Measurements from ENCODE around the gene TAF4. TPM values are rescaled to one million over a fixed set of nuclear protein-coding genes. Genes with fewer than 3 reads are reported as not detected.

The TAF4 gene
- total RNA-seq, 1 experiment from 2014 or later: 94.9 TPM

DNA sequence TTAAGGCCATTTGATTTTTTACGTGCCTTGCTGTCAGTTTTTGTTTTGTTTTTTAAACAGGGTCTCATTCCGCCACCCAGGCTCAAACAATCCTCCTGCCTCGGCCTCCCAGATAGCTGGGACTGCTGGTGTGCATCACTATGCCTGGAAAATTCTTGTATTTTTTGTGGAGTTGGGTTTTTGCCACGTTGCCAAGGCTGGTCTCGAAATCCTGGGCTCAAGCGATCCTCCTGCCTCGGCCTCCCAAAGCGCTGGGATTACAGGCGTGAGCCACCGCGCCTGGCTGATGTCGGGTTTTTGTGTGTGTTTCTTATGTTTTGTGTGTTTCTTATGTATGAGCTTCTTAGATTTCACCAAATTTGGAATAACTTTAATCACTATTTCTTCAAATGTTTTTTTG is 104.8 kb downstream of the TAF4 start:
- no peaks in the 10 kb centered on the region for H3K36me3 ChIP-seq (ENCODE audit: control insufficient read depth, insufficient read depth, low read length)
- no peaks in the 10 kb centered on the region for H3K27me3 Mint-ChIP-seq (ENCODE audit: insufficient read depth, unreplicated experiment)
- no peaks in the 10 kb centered on the region for H3K9me3 Mint-ChIP-seq (ENCODE audit: unreplicated experiment)
- peaks cover 6% of the 10 kb centered on the region for H3K36me3 Mint-ChIP-seq (ENCODE audit: insufficient read depth, unreplicated experiment)
- H3K4me1 Mint-ChIP-seq (ENCODE audit: low read depth, unreplicated experiment): peaks cover 13% of the 10 kb centered on the region
- peak in 1 of 2 experiments; percentile 17 for DNase-seq
- H3K4me3 Mint-ChIP-seq (ENCODE audit: unreplicated experiment): no peak overlapping the region
- POLR2A ChIA-PET: no interaction called here
- H3K4me3 ChIP-seq (ENCODE audit: low read depth, low read length): no peak overlapping the region
- intact Hi-C loops (cut with micrococcal nuclease; ENCODE audit: unreplicated experiment): no loop called here
- H3K9me3 ChIP-seq: no peaks in the 10 kb centered on the region
- CTCF ChIA-PET: no interaction called here
- TF ChIP-seq, protein P1, sequence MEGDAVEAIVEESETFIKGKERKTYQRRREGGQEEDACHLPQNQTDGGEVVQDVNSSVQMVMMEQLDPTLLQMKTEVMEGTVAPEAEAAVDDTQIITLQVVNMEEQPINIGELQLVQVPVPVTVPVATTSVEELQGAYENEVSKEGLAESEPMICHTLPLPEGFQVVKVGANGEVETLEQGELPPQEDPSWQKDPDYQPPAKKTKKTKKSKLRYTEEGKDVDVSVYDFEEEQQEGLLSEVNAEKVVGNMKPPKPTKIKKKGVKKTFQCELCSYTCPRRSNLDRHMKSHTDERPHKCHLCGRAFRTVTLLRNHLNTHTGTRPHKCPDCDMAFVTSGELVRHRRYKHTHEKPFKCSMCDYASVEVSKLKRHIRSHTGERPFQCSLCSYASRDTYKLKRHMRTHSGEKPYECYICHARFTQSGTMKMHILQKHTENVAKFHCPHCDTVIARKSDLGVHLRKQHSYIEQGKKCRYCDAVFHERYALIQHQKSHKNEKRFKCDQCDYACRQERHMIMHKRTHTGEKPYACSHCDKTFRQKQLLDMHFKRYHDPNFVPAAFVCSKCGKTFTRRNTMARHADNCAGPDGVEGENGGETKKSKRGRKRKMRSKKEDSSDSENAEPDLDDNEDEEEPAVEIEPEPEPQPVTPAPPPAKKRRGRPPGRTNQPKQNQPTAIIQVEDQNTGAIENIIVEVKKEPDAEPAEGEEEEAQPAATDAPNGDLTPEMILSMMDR (IDR thresholded peaks at IDR 0.05; ENCODE audit: insufficient read depth in 1 of 2, low read depth in 1 of 2, low read length in 1 of 2, severe bottlenecking in 1 of 2, unreplicated experiment in 1 of 2): no peak
- BruUV-seq (replicated peaks): no TSS peak
- no peak overlapping the region for H3K27ac Mint-ChIP-seq (ENCODE audit: unreplicated experiment)
- H3K27me3 ChIP-seq (replicated peaks; ENCODE audit: control insufficient read depth, insufficient read depth, low read length): no peaks in the 10 kb centered on the region
- peaks cover 15% of the 10 kb centered on the region for H3K4me1 ChIP-seq

DNA sequence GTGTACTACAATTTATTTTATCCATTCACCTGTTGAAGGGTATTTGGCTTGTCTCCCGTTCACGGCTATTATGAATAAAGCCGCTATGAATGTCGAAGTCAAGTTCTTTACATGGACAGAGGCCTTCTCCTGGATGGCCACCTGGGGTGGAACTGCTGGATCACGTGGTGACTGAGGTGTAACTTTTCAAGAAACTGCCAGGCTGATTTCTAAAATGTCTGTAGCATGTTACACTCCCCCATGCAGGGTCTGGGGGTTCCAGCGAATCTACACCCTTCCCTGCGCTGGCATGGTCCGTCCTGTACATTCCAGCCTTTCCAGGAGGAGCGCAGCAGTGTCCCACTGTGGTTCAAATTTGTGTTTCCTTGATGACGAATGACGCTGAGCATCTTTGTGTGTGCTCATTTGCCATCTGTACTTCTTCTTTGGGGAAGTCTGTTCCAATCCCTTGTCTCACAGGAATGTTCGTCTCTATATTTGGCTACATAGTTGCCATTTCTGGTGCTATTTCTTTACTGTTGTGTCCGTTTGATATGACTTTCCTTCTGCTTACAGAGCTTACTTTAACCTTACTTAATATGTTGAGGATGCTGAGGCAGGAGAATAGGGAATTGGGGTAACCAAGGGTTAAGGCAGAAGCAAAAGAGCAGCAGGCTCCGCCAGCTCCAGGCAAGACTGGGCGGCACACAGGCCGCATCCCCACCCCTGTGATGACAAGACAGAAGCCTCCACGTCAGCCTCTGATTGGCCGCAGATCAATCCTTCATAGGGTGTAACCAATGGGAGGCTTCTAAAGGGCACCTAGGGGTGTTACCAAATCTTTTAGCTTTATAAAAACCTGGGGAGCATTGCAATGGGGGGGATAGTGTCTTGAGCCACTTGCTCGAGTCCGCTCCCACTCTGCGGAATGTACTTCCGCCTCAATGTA is 106.6 kb downstream of the TAF4 start:
- no peak overlapping the region for H3K27ac Mint-ChIP-seq (ENCODE audit: unreplicated experiment)

DNA sequence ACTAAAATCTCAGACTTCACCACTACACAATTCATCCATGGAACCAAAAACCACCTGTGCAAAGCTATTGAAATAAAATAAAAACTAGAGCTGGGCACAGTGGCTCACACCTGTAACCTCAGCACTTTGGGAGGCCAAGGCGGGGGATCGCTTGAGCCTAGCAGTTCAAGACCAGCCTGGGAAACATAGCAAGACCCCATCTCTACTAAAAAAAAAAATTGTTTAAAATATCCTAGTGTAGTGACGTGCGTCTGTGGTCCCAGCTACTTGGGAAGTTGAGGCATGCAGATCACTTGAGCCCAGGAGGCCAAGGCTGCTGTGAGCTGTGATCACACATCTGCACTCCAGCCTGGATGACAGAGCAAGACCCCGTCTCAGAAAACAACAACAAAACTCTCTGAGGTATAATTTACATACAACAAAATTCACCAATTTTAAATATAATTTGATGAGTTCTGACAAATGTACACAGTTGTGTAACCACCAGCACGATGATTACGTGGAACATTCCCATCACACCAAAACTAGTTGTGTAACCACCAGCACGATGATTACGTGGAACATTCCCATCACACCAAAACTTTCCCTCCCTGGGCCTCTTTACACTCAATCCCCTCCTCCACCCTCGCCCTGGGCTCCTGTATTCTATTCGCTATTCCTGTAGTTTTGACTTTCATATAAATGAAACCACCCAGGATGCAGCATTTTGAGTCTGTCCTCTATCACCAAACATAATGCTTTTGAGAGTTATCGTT is 107.5 kb downstream of the TAF4 start:
- intact Hi-C loops (cut with micrococcal nuclease; ENCODE audit: unreplicated experiment): no loop called here
- Mint-ChIP-seq H3K9me3 (ENCODE audit: unreplicated experiment) (no peaks in the 10 kb centered on the region), H3K27ac (ENCODE audit: unreplicated experiment) (no peak overlapping the region), H3K4me3 (ENCODE audit: unreplicated experiment) (no peak overlapping the region), H3K27me3 (ENCODE audit: insufficient read depth, unreplicated experiment) (no peaks in the 10 kb centered on the region), H3K36me3 (ENCODE audit: insufficient read depth, unreplicated experiment) (peaks cover 6% of the 10 kb centered on the region), H3K4me1 (ENCODE audit: low read depth, unreplicated experiment) (peaks cover 24% of the 10 kb centered on the region)
- CTCF ChIA-PET: no interaction called here
- TF ChIP-seq, protein P1 (IDR thresholded peaks at IDR 0.05; ENCODE audit: insufficient read depth in 1 of 2, low read depth in 1 of 2, low read length in 1 of 2, severe bottlenecking in 1 of 2, unreplicated experiment in 1 of 2): no peak
- Histone ChIP-seq H3K4me3 (ENCODE audit: low read depth, low read length) (no peak overlapping the region), H3K27me3 (replicated peaks; ENCODE audit: control insufficient read depth, insufficient read depth, low read length) (no peaks in the 10 kb centered on the region), H3K9me3 (no peaks in the 10 kb centered on the region), H3K4me1 (peaks cover 23% of the 10 kb centered on the region), H3K36me3 (ENCODE audit: control insufficient read depth, insufficient read depth, low read length) (no peaks in the 10 kb centered on the region)
- POLR2A ChIA-PET: no interaction called here
- no TSS peak for BruUV-seq (replicated peaks)
- peak in 1 of 2 experiments; percentile 29 for DNase-seq

More for the DNA sequence above, 106.6 kb downstream of the TAF4 start:
- H3K4me3 ChIP-seq (ENCODE audit: low read depth, low read length): no peak overlapping the region
- H3K27me3 ChIP-seq (replicated peaks; ENCODE audit: control insufficient read depth, insufficient read depth, low read length): no peaks in the 10 kb centered on the region
- H3K36me3 Mint-ChIP-seq (ENCODE audit: insufficient read depth, unreplicated experiment): peaks cover 6% of the 10 kb centered on the region
- ChIA-PET CTCF (interaction anchor here (0.6 kb wide), 1 partner anchor 45 kb away, joined by 3 read pairs; no protein-coding TSS in a partner anchor), POLR2A (no interaction called here)
- intact Hi-C loops (cut with micrococcal nuclease; ENCODE audit: unreplicated experiment): no loop called here
- no peaks in the 10 kb centered on the region for H3K27me3 Mint-ChIP-seq (ENCODE audit: insufficient read depth, unreplicated experiment)
- no peak overlapping the region for H3K4me3 Mint-ChIP-seq (ENCODE audit: unreplicated experiment)
- H3K4me1 Mint-ChIP-seq (ENCODE audit: low read depth, unreplicated experiment): peaks cover 24% of the 10 kb centered on the region
- no peaks in the 10 kb centered on the region for H3K36me3 ChIP-seq (ENCODE audit: control insufficient read depth, insufficient read depth, low read length)
- H3K4me1 ChIP-seq: peaks cover 23% of the 10 kb centered on the region
- peak; percentile 62 to 77 for DNase-seq
- no peaks in the 10 kb centered on the region for H3K9me3 Mint-ChIP-seq (ENCODE audit: unreplicated experiment)
- H3K9me3 ChIP-seq: no peaks in the 10 kb centered on the region
- BruUV-seq (replicated peaks): no TSS peak
- TF ChIP-seq, protein P1 (IDR thresholded peaks at IDR 0.05; ENCODE audit: insufficient read depth in 1 of 2, low read depth in 1 of 2, low read length in 1 of 2, severe bottlenecking in 1 of 2, unreplicated experiment in 1 of 2): no peak
